ENCODE measurements around the gene GTF2H2C.
"Not testable (repeated sequence)": the region's sequence is repeated elsewhere in the genome, so short reads cannot be mapped to it uniquely, and the experiment has no call there.

The GTF2H2C gene

DNA sequence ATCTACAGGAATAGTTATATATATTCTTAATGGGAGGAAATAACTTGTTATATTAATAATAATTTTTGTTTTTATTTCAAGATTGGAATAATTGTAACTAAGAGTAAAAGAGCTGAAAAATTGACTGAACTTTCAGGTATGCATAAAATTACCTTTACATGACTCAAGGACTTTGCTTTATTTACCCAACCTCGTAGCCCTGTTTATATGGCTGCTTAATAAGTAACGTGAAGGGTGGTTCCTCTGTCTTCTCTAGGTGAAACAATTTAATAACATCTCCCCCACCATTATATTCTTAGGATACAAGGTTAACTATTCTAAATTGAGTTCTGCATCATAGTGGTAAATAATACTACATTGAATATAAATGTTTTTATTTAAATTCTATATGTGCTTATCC, 8.1 kb downstream of the GTF2H2C start:
- DNase-seq = not testable (repeated sequence)

DNA sequence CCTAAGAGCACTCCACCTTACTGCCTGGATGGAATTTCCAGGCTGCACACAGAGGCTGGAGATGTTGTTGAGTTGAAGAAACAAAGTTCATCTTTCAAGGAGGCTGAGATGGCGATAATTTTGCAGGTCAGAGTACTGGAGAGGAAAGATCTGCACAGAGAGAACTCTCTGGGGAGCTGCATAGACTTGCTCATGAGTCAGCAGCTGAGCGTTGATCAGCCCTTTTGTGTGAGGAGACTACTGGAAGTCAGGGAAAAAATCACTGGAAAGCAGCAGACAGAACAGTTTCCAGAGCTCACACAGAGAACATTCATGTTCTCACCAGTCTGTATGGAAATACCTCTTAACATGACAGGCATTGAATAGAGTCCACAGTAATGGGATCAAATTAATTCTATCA, 23.4 kb downstream of the GTF2H2C start:
- not testable (repeated sequence) for DNase-seq

DNA sequence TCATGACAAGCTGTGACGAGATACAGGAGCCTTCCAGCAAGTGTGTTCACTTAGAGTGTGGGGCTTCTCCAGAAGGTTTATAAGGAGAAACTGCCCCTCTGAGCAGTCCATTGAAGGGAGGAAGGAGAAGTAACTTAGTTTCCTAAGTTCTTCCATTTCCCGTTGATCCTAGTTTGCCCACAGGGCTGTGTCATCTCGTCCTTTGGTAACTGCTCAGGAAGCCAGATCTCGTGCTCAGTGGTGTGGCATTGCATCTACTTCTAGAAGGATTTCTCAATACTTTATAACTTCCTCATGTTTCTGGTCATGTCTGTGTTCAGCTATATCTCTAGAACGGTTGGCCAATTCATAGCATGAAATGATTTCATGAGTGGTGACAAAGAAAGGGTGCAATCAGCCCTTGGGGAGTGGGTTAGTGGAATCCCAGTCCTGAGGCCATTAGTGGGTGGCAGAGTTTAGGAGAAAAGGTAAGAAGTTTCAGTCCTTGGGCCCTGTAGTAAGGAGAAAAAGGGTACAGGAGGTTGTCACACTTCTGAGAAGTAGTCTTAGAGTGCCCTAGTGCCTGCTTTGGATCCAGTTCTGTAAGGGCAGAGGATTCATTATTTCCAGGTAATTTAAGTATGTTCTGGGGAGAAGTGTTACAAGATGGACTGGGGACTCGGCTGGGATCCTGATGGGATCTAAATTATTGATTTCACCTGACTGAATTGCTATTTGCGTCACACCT, 36.3 kb downstream of the GTF2H2C start:
- not testable (repeated sequence) for DNase-seq

DNA sequence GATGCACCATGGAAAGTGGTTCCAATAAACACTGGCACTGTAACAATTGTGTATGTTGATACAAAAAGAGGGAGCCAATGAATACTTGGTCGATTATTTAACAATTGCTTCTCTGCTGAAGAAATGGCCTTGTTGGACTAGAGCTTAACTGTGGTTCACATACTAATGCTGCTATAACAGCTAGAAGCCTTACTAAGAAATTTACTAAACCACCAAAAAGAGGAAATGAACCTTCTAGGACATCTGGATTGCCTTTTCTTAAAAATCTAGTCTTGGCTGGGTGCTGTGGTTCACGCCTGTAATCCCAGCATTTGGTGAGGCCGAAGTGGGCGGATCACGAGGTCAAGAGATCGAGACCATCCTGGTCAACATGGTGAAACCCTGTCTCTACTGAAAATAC, 42.0 kb downstream of the GTF2H2C start:
- not testable (repeated sequence) for DNase-seq

DNA sequence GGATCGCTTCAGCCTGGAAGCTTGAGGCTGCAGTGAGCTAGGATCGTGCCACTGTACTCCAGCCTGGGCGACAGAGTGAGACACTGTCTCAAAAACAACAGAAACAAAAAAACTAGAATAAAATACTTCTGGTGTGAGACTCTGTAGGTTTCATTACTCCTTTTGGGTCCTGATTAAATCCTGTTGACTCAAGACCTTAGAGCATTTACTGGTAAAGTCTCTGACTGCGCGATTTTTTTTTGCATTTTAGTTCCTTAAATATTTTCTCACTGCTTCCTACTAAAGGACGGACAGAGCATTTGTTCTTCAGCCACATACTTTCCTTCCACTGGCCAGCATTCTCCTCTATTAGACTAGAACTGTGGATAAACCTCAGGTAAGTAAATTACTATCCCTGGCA, 46.8 kb downstream of the GTF2H2C start:
- not testable (repeated sequence) for DNase-seq

DNA sequence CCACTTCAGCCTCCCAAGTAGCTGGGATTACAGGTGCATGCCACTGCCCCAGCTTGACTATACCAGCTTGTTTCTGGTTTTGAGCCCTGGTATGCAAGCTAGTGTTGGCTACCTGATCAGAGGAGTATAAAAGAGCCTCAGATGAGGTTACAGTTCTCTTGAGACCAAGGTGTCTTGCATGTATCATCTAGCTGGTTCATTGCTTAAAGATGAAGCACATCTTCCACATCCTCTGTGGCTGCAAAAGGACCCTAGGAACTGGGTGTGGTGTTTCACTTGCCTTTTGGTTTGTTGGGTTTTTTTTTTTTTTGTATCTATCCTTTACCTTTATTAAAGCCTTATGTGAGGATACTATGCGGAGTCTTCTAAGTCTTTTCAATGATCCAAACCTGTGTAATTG, 47.8 kb downstream of the GTF2H2C start:
- DNase-seq = not testable (repeated sequence)

DNA sequence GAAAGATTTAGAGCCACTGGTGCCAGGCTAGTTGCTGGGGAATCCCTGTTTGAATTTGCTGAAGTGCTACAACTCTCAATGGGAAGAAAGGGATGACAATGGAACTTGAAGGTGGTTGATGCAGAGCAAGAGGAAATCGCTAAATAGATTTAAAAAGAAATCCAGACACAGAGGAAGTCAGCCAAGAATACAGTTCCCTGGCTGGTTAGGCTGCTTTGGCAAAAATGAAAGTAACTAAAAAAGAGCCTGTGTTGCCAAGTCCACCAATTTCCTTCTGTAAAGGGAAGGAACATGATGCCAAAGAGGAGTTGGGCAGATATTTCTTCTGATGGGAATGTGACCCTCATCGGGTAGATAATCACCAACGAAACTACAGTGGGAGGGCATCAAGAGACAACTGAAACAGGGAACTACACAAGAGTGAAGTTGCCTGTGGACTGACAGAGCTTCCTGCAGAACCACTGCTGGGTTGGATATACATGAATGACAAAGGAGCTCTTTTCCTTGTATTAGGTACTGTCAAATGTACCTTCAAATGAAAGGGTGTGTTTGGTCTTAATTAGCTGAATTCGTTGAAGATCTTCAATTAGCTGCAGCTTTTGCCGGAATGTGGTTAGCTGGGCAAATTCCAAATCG, 49.0 kb downstream of the GTF2H2C start:
- not testable (repeated sequence) for DNase-seq

DNA sequence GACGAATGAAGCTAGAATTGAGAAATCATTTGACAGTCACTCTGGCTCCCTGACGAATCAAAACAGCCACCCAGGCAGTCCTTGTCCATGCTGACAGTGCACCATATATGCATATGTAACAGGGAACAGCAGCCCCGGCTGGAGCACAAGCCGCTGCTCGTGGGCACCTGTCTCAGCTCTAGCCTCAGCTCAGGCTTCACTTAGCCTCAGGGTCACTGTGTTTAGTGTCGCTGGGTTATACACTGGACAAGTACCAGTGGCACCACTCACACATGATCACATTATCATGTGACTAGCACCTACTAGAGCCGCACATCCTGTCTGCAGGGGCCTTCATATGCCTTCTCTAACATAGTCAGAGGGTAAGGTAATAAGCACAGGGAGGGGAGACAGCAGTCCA, 54.9 kb downstream of the GTF2H2C start:
- not testable (repeated sequence) for DNase-seq

DNA sequence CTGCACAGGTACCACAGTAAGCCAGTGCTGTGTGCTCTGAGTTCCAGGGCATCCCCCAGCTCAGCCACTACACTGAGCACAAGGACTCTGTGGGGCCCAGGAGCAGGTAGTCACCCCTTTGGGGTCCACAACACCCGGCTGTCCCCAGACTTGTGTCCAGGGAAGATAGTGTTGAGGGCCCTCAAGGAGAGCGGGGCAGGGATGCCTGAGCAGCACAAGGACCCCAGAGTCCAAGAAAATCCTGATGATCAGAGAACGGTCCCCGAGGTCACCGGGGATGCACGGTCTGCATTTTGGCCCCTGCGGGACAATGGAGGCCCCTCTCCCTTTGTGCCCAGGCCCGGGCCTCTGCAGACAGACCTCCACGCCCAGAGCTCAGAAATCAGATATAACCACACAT, 71.9 kb downstream of the GTF2H2C start:
- peak; percentile 2 for DNase-seq

Measured in activated CD8-positive, alpha-beta memory T cell treated with anti-CD3 and anti-CD28 coated beads, Interleukin-2, amount 50 U/mL, for 4 hours (primary cell).